ENCODE data around the gene ADORA1.

ADORA1 gene

GRCh38 chr1:203175827-203176241 is 48.3 kb downstream of the ADORA1 start:
- DNase-seq, result no peak

- no peak for DNase-seq
Observed at GRCh38 chr1:203176273-203177035, 48.9 kb downstream of the ADORA1 start.

GRCh38 chr1:203177036-203177405 is 49.5 kb downstream of the ADORA1 start:
- no peak for DNase-seq

- DNase-seq, result no peak
Observed at GRCh38 chr1:203177470-203178039, 50.0 kb downstream of the ADORA1 start.

GRCh38 chr1:203178083-203178482 is 50.6 kb downstream of the ADORA1 start:
- DNase-seq, result no peak

- DNase-seq, result no peak
Observed at GRCh38 chr1:203178821-203179666, 51.5 kb downstream of the ADORA1 start.

- DNase-seq, result no peak
Observed at GRCh38 chr1:203179667-203180005, 52.1 kb downstream of the ADORA1 start.

- DNase-seq, result no peak
Observed at GRCh38 chr1:203180611-203181330, 53.2 kb downstream of the ADORA1 start.

GRCh38 chr1:203181586-203182386 is 54.3 kb downstream of the ADORA1 start:
- DNase-seq, result no peak

- no peak for DNase-seq
Observed at GRCh38 chr1:203182387-203182953, 54.9 kb downstream of the ADORA1 start.

GRCh38 chr1:203183828-203184227 is 56.3 kb downstream of the ADORA1 start:
- DNase-seq, result no peak

GRCh38 chr1:203184467-203184866 is 56.9 kb downstream of the ADORA1 start:
- DNase-seq, result no peak

GRCh38 chr1:203185061-203185461 is 57.5 kb downstream of the ADORA1 start:
- DNase-seq, result no peak

- DNase-seq, result no peak
Observed at GRCh38 chr1:203185585-203185984, 58.1 kb downstream of the ADORA1 start.

- DNase-seq, result no peak
Observed at GRCh38 chr1:203186091-203186445, 58.5 kb downstream of the ADORA1 start.

GRCh38 chr1:203186446-203187303 is 59.1 kb downstream of the ADORA1 start, which contains the start of gene CHI3L1:
Gene CHI3L1, minus strand, starts transcription at chr1:203186704. Its CDS starts 81 bp downstream, at chr1:203186623.
- DNase-seq, result no peak

- no peak for DNase-seq
Observed at GRCh38 chr1:203187304-203187685, 59.8 kb downstream of the ADORA1 start.

GRCh38 chr1:203187689-203188264 is 60.3 kb downstream of the ADORA1 start:
- DNase-seq, result no peak

- no peak for DNase-seq
Observed at GRCh38 chr1:203188686-203189232, 61.2 kb downstream of the ADORA1 start.

- DNase-seq, result no peak
Observed at GRCh38 chr1:203189951-203190352, 62.4 kb downstream of the ADORA1 start.
